ENCODE data around the gene FAF1. TPM values are rescaled to one million over a fixed set of nuclear protein-coding genes. Genes with fewer than 3 reads are reported as not detected.
A peak's percentile ranks its signal among the peaks of the same experiment; 100 is the strongest.
"Not testable (repeated sequence)": the region's sequence is repeated elsewhere in the genome, so short reads cannot be mapped to it uniquely, and the experiment has no call there.

Gene FAF1
- total RNA-seq, 1 experiment from 2014 or later: 99.1 TPM

GRCh38 chr1:50775740-50776139 lies 184.3 kb downstream of the FAF1 start:
- DNase-seq (ENCODE audit: low spot score): no peak

GRCh38 chr1:50774759-50775351 lies 185.2 kb downstream of the FAF1 start:
- DNase-seq (ENCODE audit: low spot score): peak; percentile 60

GRCh38 chr1:50766688-50767087 lies 193.4 kb downstream of the FAF1 start:
- no peak for DNase-seq (ENCODE audit: low spot score)

GRCh38 chr1:50756543-50756942 lies 203.5 kb downstream of the FAF1 start:
- not testable (repeated sequence) for DNase-seq (ENCODE audit: low spot score)

GRCh38 chr1:50754764-50755163 lies 205.3 kb downstream of the FAF1 start:
- DNase-seq (ENCODE audit: low spot score): not testable (repeated sequence)

- DNase-seq (ENCODE audit: low spot score): peak; percentile 6
Measured at GRCh38 chr1:50750021-50750619, 209.9 kb downstream of the FAF1 start.

GRCh38 chr1:50747394-50747793 lies 212.7 kb downstream of the FAF1 start:
- no peak for DNase-seq (ENCODE audit: low spot score)

GRCh38 chr1:50742523-50742922 lies 217.5 kb downstream of the FAF1 start:
- DNase-seq (ENCODE audit: low spot score): no peak

- DNase-seq (ENCODE audit: low spot score): no peak
Measured at GRCh38 chr1:50739125-50739524, 220.9 kb downstream of the FAF1 start.

- DNase-seq (ENCODE audit: low spot score): no peak
Measured at GRCh38 chr1:50735443-50735842, 224.6 kb downstream of the FAF1 start.

GRCh38 chr1:50727578-50727977 lies 232.5 kb downstream of the FAF1 start:
- DNase-seq (ENCODE audit: low spot score): not testable (repeated sequence)

- DNase-seq (ENCODE audit: low spot score): no peak
Measured at GRCh38 chr1:50724626-50725286, 235.3 kb downstream of the FAF1 start.

GRCh38 chr1:50720457-50721053 lies 239.5 kb downstream of the FAF1 start:
- no peak for DNase-seq (ENCODE audit: low spot score)

- no peak for DNase-seq (ENCODE audit: low spot score)
Measured at GRCh38 chr1:50719126-50719525, 240.9 kb downstream of the FAF1 start.

GRCh38 chr1:50717327-50717726 lies 242.7 kb downstream of the FAF1 start:
- no peak for DNase-seq (ENCODE audit: low spot score)

GRCh38 chr1:50716455-50716854 lies 243.6 kb downstream of the FAF1 start:
- DNase-seq (ENCODE audit: low spot score): not testable (repeated sequence)

- no peak for DNase-seq (ENCODE audit: low spot score)
Measured at GRCh38 chr1:50710099-50710498, 250.0 kb downstream of the FAF1 start.

- no peak for DNase-seq (ENCODE audit: low spot score)
Measured at GRCh38 chr1:50707824-50708223, 252.2 kb downstream of the FAF1 start.

GRCh38 chr1:50705699-50706098 lies 254.4 kb downstream of the FAF1 start:
- no peak for DNase-seq (ENCODE audit: low spot score)

GRCh38 chr1:50705041-50705440 lies 255.0 kb downstream of the FAF1 start:
- DNase-seq (ENCODE audit: low spot score): no peak

GRCh38 chr1:50704126-50704525 lies 255.9 kb downstream of the FAF1 start:
- DNase-seq (ENCODE audit: low spot score): peak; percentile 28

- no peak for DNase-seq (ENCODE audit: low spot score)
Measured at GRCh38 chr1:50703240-50703639, 256.8 kb downstream of the FAF1 start.

- DNase-seq (ENCODE audit: low spot score): no peak
Measured at GRCh38 chr1:50702395-50702794, 257.7 kb downstream of the FAF1 start.
